H1 (cell line): ENCODE data around the gene MOB2. TPM values are rescaled to one million over a fixed set of nuclear protein-coding genes. Genes with fewer than 3 reads are reported as not detected.

Experiments
- CTCF ChIA-PET: fragments of 300-600 bp; sonication (Branson Sonifier 250); formaldehyde crosslinking; loops from one replicate; lab custom pipeline; 2021; ENCODE audit not compliant: partially characterized antibody; lab: Charles Lee
- POLR2A ChIA-PET: fragments of 300-600 bp; sonication (Branson Sonifier 250); formaldehyde crosslinking; loops from one replicate; lab custom pipeline; 2021; ENCODE audit warnings: inconsistent platforms; ENCODE audit not compliant: partially characterized antibody; lab: Charles Lee
- DNase-seq, 2 experiments: peaks; one replicate each; pipeline versions ENCODE4 v3.0.0 to v3.0.0-alpha.2; 2010 to 2022; ENCODE audit warnings: low spot score in 2 of 2, low read depth in 1 of 2, mixed read lengths in 1 of 2
- FAIRE-seq: peaks from 2 replicates; lab custom pipeline; 2011; peaks lifted over from hg19 to GRCh38; lab: Jason Lieb, UNC
- H2AFZ ChIP-seq: 2 replicates; pipeline ENCODE4 v1.8.1; 2012; ENCODE audit warnings: low read length, inconsistent platforms
- H2AK5ac ChIP-seq: 2 replicates; pipeline ENCODE4 v1.6.1; 2013; ENCODE audit warnings: low read depth, low read length
- H2BK120ac ChIP-seq: replicated peaks from 2 replicates; pipeline ENCODE3; 2013; ENCODE audit warnings: low read depth, low read length, inconsistent platforms
- H2BK12ac ChIP-seq: 2 replicates; pipeline ENCODE4 v1.6.1; 2013; ENCODE audit warnings: low read depth, low read length
- H2BK15ac ChIP-seq: 2 replicates; pipeline ENCODE4 v1.6.1; 2013; ENCODE audit warnings: low read length
- H2BK20ac ChIP-seq: 2 replicates; pipeline ENCODE4 v1.6.1; 2013; ENCODE audit warnings: low read length
- H2BK5ac ChIP-seq: 2 replicates; pipeline ENCODE4 v1.6.1; 2013; ENCODE audit warnings: low read depth, low read length
- H3K14ac ChIP-seq: 2 replicates; pipeline ENCODE4 v1.6.1; 2013; ENCODE audit warnings: inconsistent platforms; ENCODE audit not compliant: insufficient read length
- H3K18ac ChIP-seq: 2 replicates; pipeline ENCODE4 v1.6.1; 2013; ENCODE audit warnings: low read length; ENCODE audit errors: extremely low read depth
- H3K23ac ChIP-seq: 2 replicates; pipeline ENCODE4 v1.6.1; 2013; ENCODE audit warnings: inconsistent platforms; ENCODE audit not compliant: insufficient read length
- H3K23me2 ChIP-seq: 2 replicates; pipeline ENCODE4 v1.6.1; 2013; ENCODE audit warnings: low read depth, low read length
- H3K27ac ChIP-seq: 2 replicates; pipeline ENCODE4 v1.6.1; 2011; ENCODE audit warnings: low read depth, low read length, inconsistent platforms
- H3K27me3 ChIP-seq, 4 experiments: replicated peaks in 1 of 4; 1 replicate in 1 of 4; 2 replicates in 3 of 4; pipeline versions ENCODE4 v1.6.1 to v1.8.1; 2011 to 2013; ENCODE audit warnings: low read length in 3 of 4, mild to moderate bottlenecking in 3 of 4, inconsistent platforms in 2 of 4, mixed read lengths in 2 of 4, moderate library complexity in 1 of 4; ENCODE audit not compliant: control insufficient read depth in 3 of 4, insufficient read depth in 3 of 4; ENCODE audit errors: extremely low read depth in 1 of 4
- H3K36me3 ChIP-seq, 4 experiments: 2 replicates each; pipeline versions ENCODE4 v1.6.1 to v1.8.1; 2011 to 2013; ENCODE audit warnings: mild to moderate bottlenecking in 4 of 4, low read length in 3 of 4, moderate library complexity in 2 of 4, control low read depth in 1 of 4, inconsistent platforms in 1 of 4; ENCODE audit not compliant: insufficient read depth in 4 of 4, control insufficient read depth in 2 of 4
- H3K4ac ChIP-seq: replicated peaks from 2 replicates; pipeline ENCODE3; 2013; ENCODE audit warnings: low read length, low read depth, mixed read lengths, inconsistent platforms; ENCODE audit not compliant: insufficient read length
- H3K4me1 ChIP-seq, 4 experiments: replicated peaks in 1 of 4; 1 replicate in 1 of 4; 2 replicates in 3 of 4; pipeline versions ENCODE4 v1.6.1 to v1.8.1; 2011 to 2013; ENCODE audit warnings: low read length in 3 of 4, inconsistent platforms in 2 of 4, mixed read lengths in 1 of 4; ENCODE audit not compliant: insufficient read depth in 4 of 4, control insufficient read depth in 3 of 4
- H3K4me2 ChIP-seq, 2 experiments: 2 replicates each; pipeline versions ENCODE4 v1.6.1 to v1.8.1; 2011 to 2013; ENCODE audit warnings: low read depth in 2 of 2, low read length in 2 of 2, control low read depth in 1 of 2, inconsistent platforms in 1 of 2, mild to moderate bottlenecking in 1 of 2; ENCODE audit not compliant: insufficient read depth in 1 of 2
- H3K4me3 ChIP-seq, 4 experiments: fragments of 200-600, 300-600 bp in 1 of 4; sonication (generic), shearing (Covaris generic), sonication (Bioruptor Twin) in 1 of 4; 2 replicates each; pipeline versions ENCODE4 v1.5.1 to v1.8.1; 2011 to 2016; ENCODE audit warnings: low read length in 4 of 4, low read depth in 3 of 4, control low read depth in 2 of 4, inconsistent platforms in 2 of 4, mild to moderate bottlenecking in 2 of 4, mixed read lengths in 1 of 4, moderate library complexity in 1 of 4; ENCODE audit not compliant: insufficient read depth in 2 of 4; ENCODE audit errors: extremely low read depth in 1 of 4
- H3K56ac ChIP-seq: replicated peaks from 2 replicates; pipeline ENCODE3; 2013; ENCODE audit warnings: low read depth, mild to moderate bottlenecking, mixed read lengths, low read length, inconsistent platforms; ENCODE audit not compliant: insufficient read length
- H3K79me1 ChIP-seq: 2 replicates; pipeline ENCODE4 v1.6.1; 2013; ENCODE audit warnings: low read depth, low read length, control low read depth
- H3K79me2 ChIP-seq, 2 experiments: 2 replicates each; pipeline versions ENCODE4 v1.6.1 to v1.8.1; 2012 to 2013; ENCODE audit warnings: low read length in 2 of 2, mild to moderate bottlenecking in 2 of 2, inconsistent platforms in 1 of 2; ENCODE audit not compliant: insufficient read depth in 2 of 2, control insufficient read depth in 1 of 2
- H3K9ac ChIP-seq, 4 experiments: replicated peaks in 1 of 4; 1 replicate in 1 of 4; 2 replicates in 3 of 4; pipeline versions ENCODE4 v1.6.1 to v1.8.1; 2011 to 2013; ENCODE audit warnings: low read depth in 3 of 4, low read length in 3 of 4, control low read depth in 2 of 4, mild to moderate bottlenecking in 2 of 4, moderate library complexity in 2 of 4, inconsistent platforms in 1 of 4; ENCODE audit errors: extremely low read depth in 1 of 4
- H3K9me3 ChIP-seq, 2 experiments: 2 replicates each; pipeline versions ENCODE4 v1.6.1 to v1.8.1; 2012 to 2013; ENCODE audit warnings: mild to moderate bottlenecking in 2 of 2, moderate library complexity in 2 of 2, control low read depth in 1 of 2, inconsistent platforms in 1 of 2, low read depth in 1 of 2, low read length in 1 of 2, mixed read lengths in 1 of 2; ENCODE audit not compliant: insufficient read depth in 2 of 2
- H4K20me1 ChIP-seq, 2 experiments: replicated peaks in 1 of 2; 2 replicates each; pipeline versions ENCODE3 to v1.8.1; 2011 to 2013; ENCODE audit warnings: inconsistent platforms in 2 of 2, low read length in 2 of 2, mild to moderate bottlenecking in 1 of 2; ENCODE audit not compliant: insufficient read depth in 2 of 2, control insufficient read depth in 1 of 2
- H4K5ac ChIP-seq: 2 replicates; pipeline ENCODE4 v1.6.1; 2013; ENCODE audit warnings: low read length, low read depth, mixed read lengths, inconsistent platforms; ENCODE audit not compliant: insufficient read length
- H4K8ac ChIP-seq: 2 replicates; pipeline ENCODE4 v1.8.0; 2013; ENCODE audit warnings: mild to moderate bottlenecking, moderate library complexity, low read length, inconsistent platforms; ENCODE audit not compliant: insufficient read depth; ENCODE audit errors: extremely low read depth
- H4K91ac ChIP-seq: replicated peaks from 2 replicates; pipeline ENCODE3; 2013; ENCODE audit warnings: low read length, mixed read lengths, inconsistent platforms; ENCODE audit not compliant: insufficient read length
- BACH1 ChIP-seq: IDR thresholded peaks from 2 replicates; pipeline ENCODE4 v1.6.1; 2012; ENCODE audit warnings: low read length, improper control_type of control experiment
- CHD2 ChIP-seq: IDR thresholded peaks from 2 replicates; pipeline ENCODE4 v1.6.1; 2012; ENCODE audit warnings: low read length, improper control_type of control experiment
- EZH2 ChIP-seq: fragments of 200-600 bp; sonication (generic); IDR thresholded peaks from 2 replicates; pipeline ENCODE4 v1.7.1; 2012; ENCODE audit warnings: low read depth, mild to moderate bottlenecking, moderate library complexity, low read length, inconsistent platforms; ENCODE audit not compliant: severe bottlenecking
- POLR2AphosphoS5 ChIP-seq: IDR thresholded peaks from 2 replicates; pipeline ENCODE4 v1.6.1; 2011; ENCODE audit warnings: low read depth, low read length
- RNF2 ChIP-seq: fragments of 200-900, 300-1000 bp; sonication (generic); IDR thresholded peaks from 2 replicates; pipeline ENCODE4 v1.7.1; 2016; ENCODE audit warnings: borderline replicate concordance, low read depth, mild to moderate bottlenecking, antibody characterized with exemption, low read length; ENCODE audit not compliant: poor library complexity, severe bottlenecking; ENCODE audit errors: missing control alignments
- SIX5 ChIP-seq: IDR thresholded peaks from 2 replicates; pipeline ENCODE4 v1.6.1; 2011; ENCODE audit warnings: mild to moderate bottlenecking, low read depth, low read length
- SP1 ChIP-seq: IDR thresholded peaks from 2 replicates; pipeline ENCODE4 v1.6.1; 2011; ENCODE audit warnings: low read depth, low read length
- SP4 ChIP-seq: IDR thresholded peaks from 2 replicates; pipeline ENCODE4 v1.6.1; 2012; ENCODE audit warnings: low read length, inconsistent platforms
- TAF1 ChIP-seq: IDR thresholded peaks from 2 replicates; pipeline ENCODE4 v1.6.1; 2011; ENCODE audit warnings: mild to moderate bottlenecking, low read depth, low read length
- YY1 ChIP-seq: IDR thresholded peaks from 2 replicates; pipeline ENCODE4 v1.6.1; 2011; ENCODE audit warnings: low read depth, mild to moderate bottlenecking, low read length
- WGBS, 2 experiments: shearing (Covaris generic) in 1 of 2; methylation state at CpG; one replicate each; pipeline versions ENCODE4 v1.1.6 to v1.1.7; 2013 to 2015; ENCODE audit warnings: low lambda C conversion rate in 2 of 2, mixed read lengths in 2 of 2, inconsistent platforms in 1 of 2, low coverage in 1 of 2, missing lambda C conversion rate in 1 of 2; ENCODE audit not compliant: insufficient replicate concordance in 2 of 2, insufficient coverage in 1 of 2, insufficient read length in 1 of 2; ENCODE audit errors: extremely low coverage in 1 of 2, missing lambda C conversion rate in 1 of 2; 5-methylcytosine and 5-hydroxymethylcytosine counted together
- polyA plus RNA-seq, 7 experiments: library from polyadenylated mRNA; depleted of rRNA in 3 of 7; stranded (reverse) in 5 of 7; unstranded in 2 of 7; fragments of >200 nt in 5 of 7; fragments of 200-250 nt in 2 of 7; gene quantifications; 1 replicate in 5 of 7; 2 replicates in 1 of 7; 4 replicates in 1 of 7; pipeline versions ENCODE4 v1.2.1 to v1.2.3, GENCODE V29; 2011 to 2013; ENCODE audit warnings: missing spikeins in 2 of 7, mixed read lengths in 2 of 7
- total RNA-seq: library from RNA; stranded (reverse); fragmentation: NEBNext Ultra II Directional; extraction: Animal tissue kit (Norgen Biotek cat#: 25700); gene quantifications from 2 replicates; pipeline ENCODE4 v1.2.1, GENCODE V29; 2021
- TF ChIP-seq, protein P1 (sequence below): IDR thresholded peaks from 2 replicates; pipeline ENCODE4 v1.6.1; 2012; ENCODE audit warnings: inconsistent platforms

MOB2 gene
- total and polyA plus RNA-seq, 2 of the 8 experiments (the other 6 are each of a cell fraction or from before 2014, with no cell fraction given) = 18.6 to 28.2 TPM

DNA sequence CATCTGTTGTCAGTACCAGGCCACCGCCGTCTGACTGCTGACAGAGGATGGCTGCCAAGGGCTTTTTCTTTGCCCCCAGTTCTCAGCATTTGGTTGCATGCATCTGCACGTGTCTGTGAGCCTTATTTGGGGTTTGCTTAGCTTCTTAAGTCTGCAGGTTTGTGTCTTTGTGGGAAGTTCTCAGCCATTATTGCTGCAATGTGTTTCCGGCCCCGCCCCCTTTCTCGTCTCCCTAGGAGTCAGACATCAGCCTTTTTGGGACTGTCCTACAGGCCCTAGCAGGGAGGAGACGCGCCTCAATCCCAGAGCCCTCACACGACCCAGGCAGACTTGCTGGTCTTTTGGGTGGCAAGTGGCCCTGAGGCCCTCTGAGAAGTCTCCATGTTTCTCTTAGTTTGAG is 8.0 kb downstream of the MOB2 start:
- no peak for DNase-seq
- H2AFZ ChIP-seq = no peak overlapping the region
- H3K79me2 ChIP-seq = no peaks in the 10 kb centered on the region; a peak in 1 of 4 replicates
- H3K18ac ChIP-seq = no peak overlapping the region
- no peaks in the 10 kb centered on the region for H3K23me2 ChIP-seq
- no peaks in the 10 kb centered on the region for H3K27me3 ChIP-seq
- no peak for TF ChIP-seq TAF1
- no peak for TF ChIP-seq CHD2
- no peak for TF ChIP-seq POLR2AphosphoS5
- no peak for TF ChIP-seq SP1
- TF ChIP-seq RNF2 = no peak
- TF ChIP-seq SIX5 = no peak
- TF ChIP-seq SP4 = no peak
- no peak for TF ChIP-seq BACH1
- TF ChIP-seq, protein P1, sequence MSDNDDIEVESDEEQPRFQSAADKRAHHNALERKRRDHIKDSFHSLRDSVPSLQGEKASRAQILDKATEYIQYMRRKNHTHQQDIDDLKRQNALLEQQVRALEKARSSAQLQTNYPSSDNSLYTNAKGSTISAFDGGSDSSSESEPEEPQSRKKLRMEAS = no peak
- no peak for TF ChIP-seq YY1
- no peak for TF ChIP-seq EZH2
- no peak overlapping the region for H3K14ac ChIP-seq
- H3K4me3 ChIP-seq = no peak overlapping the region
- no peak overlapping the region for H2BK20ac ChIP-seq
- H4K91ac ChIP-seq = no peak overlapping the region
- no peak overlapping the region for H3K9ac ChIP-seq
- no peak overlapping the region for H3K56ac ChIP-seq
- 91% methylated on average over 7 of the region's 9 CpGs; no CpG with 5 or more reads in 1 of the 2 experiments for WGBS, 2 experiments
- H3K4me1 ChIP-seq = no peaks in the 10 kb centered on the region
- H3K4ac ChIP-seq = no peak overlapping the region
- no peak overlapping the region for H2BK5ac ChIP-seq
- H3K27ac ChIP-seq = no peak overlapping the region
- no peak overlapping the region for H3K4me2 ChIP-seq
- H3K9me3 ChIP-seq = no peaks in the 10 kb centered on the region
- no peak overlapping the region for H4K5ac ChIP-seq
- no peaks in the 10 kb centered on the region; a peak in 1 of 8 replicates for H3K36me3 ChIP-seq
- H3K23ac ChIP-seq = no peak overlapping the region
- FAIRE-seq = no peak
- POLR2A ChIA-PET = interaction anchor here (0.6 kb wide), 1 partner anchor 815 kb away, joined by 3 read pairs; no protein-coding TSS in a partner anchor
- H3K79me1 ChIP-seq = peaks cover 4% of the 10 kb centered on the region
- no peak overlapping the region for H2BK120ac ChIP-seq
- CTCF ChIA-PET = interaction anchor here (1.6 to 5.2 kb wide), 4 partner anchors 11 to 25 kb away, joined by 3 to 34 read pairs (median 8); no protein-coding TSS in a partner anchor
- H2BK12ac ChIP-seq = no peak overlapping the region
- H4K20me1 ChIP-seq = peaks cover 0 to 3% of the 10 kb centered on the region in 2 experiments
- no peak overlapping the region for H2AK5ac ChIP-seq
- no peak overlapping the region for H4K8ac ChIP-seq
- H2BK15ac ChIP-seq = no peak overlapping the region
